ENCODE data around the gene RNPEPL1.
"Not testable (repeated sequence)": the region's sequence is repeated elsewhere in the genome, so short reads cannot be mapped to it uniquely, and the experiment has no call there.

RNPEPL1 gene

GRCh38 chr2:240604939-240605716, 36.8 kb downstream of the RNPEPL1 start:
- DNase-seq (ENCODE audit: low read depth): no peak

GRCh38 chr2:240605867-240606743, 37.8 kb downstream of the RNPEPL1 start:
- no peak for DNase-seq (ENCODE audit: low read depth)

- no peak for DNase-seq (ENCODE audit: low read depth)
These were observed 43.4 kb downstream of the RNPEPL1 start for GRCh38 chr2:240611601-240612210.

GRCh38 chr2:240613781-240614180, 45.5 kb downstream of the RNPEPL1 start:
- DNase-seq (ENCODE audit: low read depth): no peak

GRCh38 chr2:240614391-240614790, 46.1 kb downstream of the RNPEPL1 start:
- DNase-seq (ENCODE audit: low read depth): no peak

GRCh38 chr2:240615396-240615795, 47.1 kb downstream of the RNPEPL1 start:
- DNase-seq (ENCODE audit: low read depth): no peak

- DNase-seq (ENCODE audit: low read depth): no peak
These were observed 47.7 kb downstream of the RNPEPL1 start for GRCh38 chr2:240615820-240616547.

- not testable (repeated sequence) for DNase-seq (ENCODE audit: low read depth)
These were observed 48.8 kb downstream of the RNPEPL1 start for GRCh38 chr2:240616860-240617666.

GRCh38 chr2:240618776-240619175, 50.5 kb downstream of the RNPEPL1 start:
- no peak for DNase-seq (ENCODE audit: low read depth)

GRCh38 chr2:240619506-240620148, 51.3 kb downstream of the RNPEPL1 start:
- DNase-seq (ENCODE audit: low read depth): no peak

- no peak for DNase-seq (ENCODE audit: low read depth)
These were observed 52.0 kb downstream of the RNPEPL1 start for GRCh38 chr2:240620149-240620731.

GRCh38 chr2:240620859-240621258, 52.6 kb downstream of the RNPEPL1 start:
- no peak for DNase-seq (ENCODE audit: low read depth)

- no peak for DNase-seq (ENCODE audit: low read depth)
These were observed 53.8 kb downstream of the RNPEPL1 start for GRCh38 chr2:240622060-240622411.

GRCh38 chr2:240622531-240623235, 54.4 kb downstream of the RNPEPL1 start:
- DNase-seq (ENCODE audit: low read depth): peak; percentile 28

- DNase-seq (ENCODE audit: low read depth): no peak
These were observed 55.3 kb downstream of the RNPEPL1 start for GRCh38 chr2:240623531-240624010.

- DNase-seq (ENCODE audit: low read depth): no peak
These were observed 56.0 kb downstream of the RNPEPL1 start for GRCh38 chr2:240624011-240624949.

GRCh38 chr2:240624950-240625621, 56.8 kb downstream of the RNPEPL1 start, which contains the start of gene GPR35:
TSS of gene GPR35 (plus strand) at chr2:240625480. CDS start at chr2:240629953, 4,473 bp downstream.
- peak; percentile 71 for DNase-seq (ENCODE audit: low read depth)

All from stimulated activated CD8-positive, alpha-beta memory T cell treated with anti-CD3 and anti-CD28 coated beads, Interleukin-12 subunit alpha, Interleukin-12 subunit beta, amount 100 ng/mL, for 4 hours (primary cell).